Neural progenitor cell (in vitro differentiated cells): ENCODE measurements around the gene TMPRSS6. TPM values are rescaled to one million over a fixed set of nuclear protein-coding genes. Genes with fewer than 3 reads are reported as not detected.

Source experiments
- DNase-seq: peaks from one replicate; pipeline ENCODE4 v3.0.0-alpha.2; 2016; ENCODE audit warnings: low spot score
- H2AFZ ChIP-seq: fragments of 200-600 bp; sonication (generic); replicated peaks from 2 replicates; pipeline ENCODE4 v1.6.1; 2016; ENCODE audit warnings: antibody characterized with exemption
- H3F3A ChIP-seq: fragments of 200-600 bp; sonication (generic); 2 replicates; pipeline ENCODE4 v1.6.1; 2016; ENCODE audit warnings: antibody characterized with exemption, low read depth
- H3K27ac ChIP-seq: fragments of 200-600 bp; sonication (generic); 2 replicates; pipeline ENCODE4 v1.5.1; 2016; ENCODE audit warnings: mild to moderate bottlenecking
- H3K27me3 ChIP-seq: fragments of 200-600 bp; sonication (generic); 2 replicates; pipeline ENCODE4 v1.6.1; 2016; ENCODE audit warnings: mild to moderate bottlenecking, moderate library complexity
- H3K36me3 ChIP-seq: fragments of 200-600 bp; sonication (generic); 2 replicates; pipeline ENCODE4 v1.5.1; 2016
- H3K4me1 ChIP-seq: fragments of 200-600 bp; sonication (generic); 2 replicates; pipeline ENCODE4 v1.6.1; 2016; ENCODE audit warnings: mixed run types
- H3K4me2 ChIP-seq: fragments of 200-600 bp; sonication (generic); 2 replicates; pipeline ENCODE4 v1.6.1; 2016
- H3K4me3 ChIP-seq: fragments of 200-600 bp; sonication (generic); 2 replicates; pipeline ENCODE4 v1.5.1; 2016
- H3K79me2 ChIP-seq: fragments of 200-600 bp; sonication (generic); 2 replicates; pipeline ENCODE4 v1.6.1; 2016; ENCODE audit warnings: low read depth
- H3K9ac ChIP-seq: fragments of 200-600 bp; sonication (generic); 2 replicates; pipeline ENCODE4 v1.6.1; 2016
- H3K9me3 ChIP-seq: fragments of 200-600 bp; sonication (generic); 2 replicates; pipeline ENCODE4 v1.5.1; 2016; ENCODE audit warnings: low read depth
- H4K20me1 ChIP-seq: fragments of 200-600 bp; sonication (generic); 2 replicates; pipeline ENCODE4 v1.6.1; 2016; ENCODE audit warnings: low read depth
- H3K27ac Mint-ChIP-seq: 3 replicates; pipeline ENCODE4 v1.8.0; 2021; ENCODE audit warnings: mixed read lengths
- H3K27me3 Mint-ChIP-seq: 2 replicates; pipeline ENCODE4 v1.8.0; 2022; ENCODE audit warnings: low read depth, mild to moderate bottlenecking, inconsistent platforms, moderate library complexity, mixed read lengths; ENCODE audit not compliant: insufficient read depth
- H3K36me3 Mint-ChIP-seq: 3 replicates; pipeline ENCODE4 v1.8.0; 2021; ENCODE audit warnings: mixed read lengths
- H3K4me1 Mint-ChIP-seq: 3 replicates; pipeline ENCODE4 v1.8.0; 2021; ENCODE audit warnings: mixed read lengths
- H3K4me3 Mint-ChIP-seq: 3 replicates; pipeline ENCODE4 v1.8.0; 2021; ENCODE audit warnings: mild to moderate bottlenecking, moderate library complexity, mixed read lengths
- H3K9me3 Mint-ChIP-seq: 3 replicates; pipeline ENCODE4 v1.8.0; 2020; ENCODE audit warnings: mixed read lengths
- EZH2 ChIP-seq: fragments of 200-600 bp; sonication (generic); IDR thresholded peaks from 2 replicates; pipeline ENCODE4 v1.6.1; 2017; ENCODE audit warnings: antibody characterized with exemption, mild to moderate bottlenecking, moderate library complexity
- EZH2phosphoT487 ChIP-seq: fragments of 200-600 bp; sonication (generic); IDR thresholded peaks from 2 replicates; pipeline ENCODE4 v1.6.1; 2017; ENCODE audit warnings: antibody characterized with exemption
- total RNA-seq: library from RNA; depleted of rRNA; stranded (reverse); fragments of >200 nt; gene quantifications from 2 replicates; pipeline ENCODE4 v1.2.3, GENCODE V29; 2015; ENCODE audit warnings: low replicate concordance
- TF ChIP-seq, protein P1 (sequence below): fragments of 200-600 bp; sonication (generic); IDR thresholded peaks from 2 replicates; pipeline ENCODE4 v1.5.1; 2017; ENCODE audit warnings: antibody characterized with exemption, mild to moderate bottlenecking

The TMPRSS6 gene
- total RNA-seq, 1 donor from 2014 or later = not detected

DNA sequence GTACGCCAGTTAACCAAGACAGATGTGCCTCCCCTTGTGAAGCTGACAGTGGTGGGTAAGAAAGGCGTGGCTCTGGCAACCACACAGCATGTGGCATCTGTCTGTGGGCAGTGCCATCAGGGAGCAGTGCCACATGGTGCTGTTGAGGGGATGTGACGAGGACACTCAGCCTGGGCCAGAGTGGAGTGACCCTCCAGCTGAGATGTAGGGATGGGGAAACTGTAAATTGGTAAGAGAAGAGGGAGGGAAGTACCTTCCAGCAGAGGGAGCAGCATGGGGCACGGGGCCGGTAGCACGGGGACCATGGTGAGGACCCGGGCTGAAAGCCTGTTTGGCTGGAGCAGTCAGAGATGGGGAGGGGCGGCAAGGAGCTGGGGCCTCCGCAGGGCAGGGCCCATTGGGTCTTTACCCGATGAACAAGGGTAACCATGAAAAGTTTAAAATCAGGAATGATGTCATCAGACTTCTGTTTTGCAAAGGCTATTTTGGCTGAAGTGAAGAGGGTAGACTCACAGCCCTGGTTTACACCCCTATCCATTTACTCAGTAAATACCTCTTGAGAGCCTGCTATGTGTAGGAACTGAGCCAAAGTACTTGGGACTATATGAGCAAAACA lies 10.4 kb downstream of the TMPRSS6 start:
- H3K27me3 ChIP-seq = peaks cover 34% of the 10 kb centered on the region
- peaks cover 10% of the 10 kb centered on the region for H3K4me1 ChIP-seq
- no peaks in the 10 kb centered on the region for H3K79me2 ChIP-seq
- peak; percentile 42 for DNase-seq
- no peak overlapping the region for H3K4me3 Mint-ChIP-seq
- no peak overlapping the region for H3K4me2 ChIP-seq
- no peaks in the 10 kb centered on the region for H4K20me1 ChIP-seq
- peaks cover 11% of the 10 kb centered on the region for H3K27me3 Mint-ChIP-seq
- TF ChIP-seq EZH2 (no peak), EZH2phosphoT487 (no peak)
- TF ChIP-seq, protein P1, sequence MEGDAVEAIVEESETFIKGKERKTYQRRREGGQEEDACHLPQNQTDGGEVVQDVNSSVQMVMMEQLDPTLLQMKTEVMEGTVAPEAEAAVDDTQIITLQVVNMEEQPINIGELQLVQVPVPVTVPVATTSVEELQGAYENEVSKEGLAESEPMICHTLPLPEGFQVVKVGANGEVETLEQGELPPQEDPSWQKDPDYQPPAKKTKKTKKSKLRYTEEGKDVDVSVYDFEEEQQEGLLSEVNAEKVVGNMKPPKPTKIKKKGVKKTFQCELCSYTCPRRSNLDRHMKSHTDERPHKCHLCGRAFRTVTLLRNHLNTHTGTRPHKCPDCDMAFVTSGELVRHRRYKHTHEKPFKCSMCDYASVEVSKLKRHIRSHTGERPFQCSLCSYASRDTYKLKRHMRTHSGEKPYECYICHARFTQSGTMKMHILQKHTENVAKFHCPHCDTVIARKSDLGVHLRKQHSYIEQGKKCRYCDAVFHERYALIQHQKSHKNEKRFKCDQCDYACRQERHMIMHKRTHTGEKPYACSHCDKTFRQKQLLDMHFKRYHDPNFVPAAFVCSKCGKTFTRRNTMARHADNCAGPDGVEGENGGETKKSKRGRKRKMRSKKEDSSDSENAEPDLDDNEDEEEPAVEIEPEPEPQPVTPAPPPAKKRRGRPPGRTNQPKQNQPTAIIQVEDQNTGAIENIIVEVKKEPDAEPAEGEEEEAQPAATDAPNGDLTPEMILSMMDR = peak; percentile 42
- no peak overlapping the region for H3K27ac ChIP-seq
- H2AFZ ChIP-seq = no peak overlapping the region
- H3K36me3 Mint-ChIP-seq = no peaks in the 10 kb centered on the region
- H3K27ac Mint-ChIP-seq = no peak overlapping the region
- H3K36me3 ChIP-seq = no peaks in the 10 kb centered on the region
- no peak overlapping the region for H3K4me3 ChIP-seq
- peaks cover 22% of the 10 kb centered on the region for H3F3A ChIP-seq
- peaks cover 22% of the 10 kb centered on the region for H3K4me1 Mint-ChIP-seq
- H3K9ac ChIP-seq = no peak overlapping the region
- H3K9me3 ChIP-seq = no peaks in the 10 kb centered on the region
- H3K9me3 Mint-ChIP-seq = no peaks in the 10 kb centered on the region

DNA sequence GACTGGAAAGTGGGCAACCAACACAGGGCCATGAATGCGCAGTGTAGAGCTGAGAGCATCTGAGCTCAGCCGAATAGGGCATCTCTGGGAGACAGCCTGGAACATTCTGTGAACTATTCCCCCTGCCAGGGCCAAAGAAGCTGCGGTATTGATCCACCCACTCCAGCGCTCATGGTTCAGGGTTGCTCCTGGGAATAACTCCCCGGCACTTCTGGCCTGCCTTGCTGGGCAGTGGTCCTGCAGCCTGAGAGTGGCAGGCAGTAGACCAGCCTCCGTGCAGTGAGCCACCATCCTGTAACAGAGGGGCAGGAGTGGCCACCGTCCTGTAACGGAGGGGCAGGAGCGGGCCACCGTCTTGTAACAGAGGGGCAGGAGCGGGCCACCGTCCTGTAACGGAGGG lies 12.2 kb downstream of the TMPRSS6 start:
- Histone ChIP-seq H3K4me2 (peak overlapping the region; percentile 45), H3K27ac (no peak overlapping the region), H3K4me3 (no peak overlapping the region), H3K79me2 (no peaks in the 10 kb centered on the region), H3K9ac (no peak overlapping the region), H3K27me3 (peaks cover 40% of the 10 kb centered on the region), H3F3A (peaks cover 22% of the 10 kb centered on the region), H4K20me1 (no peaks in the 10 kb centered on the region), H3K9me3 (no peaks in the 10 kb centered on the region), H3K4me1 (peaks cover 10% of the 10 kb centered on the region), H3K36me3 (no peaks in the 10 kb centered on the region), H2AFZ (peak overlapping the region; percentile 90)
- TF ChIP-seq EZH2 = no peak
- TF ChIP-seq, protein P1 = no peak
- no peak for TF ChIP-seq EZH2phosphoT487
- Mint-ChIP-seq H3K36me3 (no peaks in the 10 kb centered on the region), H3K27ac (no peak overlapping the region), H3K9me3 (no peaks in the 10 kb centered on the region), H3K4me3 (peak overlapping the region; percentile 57), H3K4me1 (peaks cover 22% of the 10 kb centered on the region), H3K27me3 (peaks cover 8% of the 10 kb centered on the region)
- no peak for DNase-seq

DNA sequence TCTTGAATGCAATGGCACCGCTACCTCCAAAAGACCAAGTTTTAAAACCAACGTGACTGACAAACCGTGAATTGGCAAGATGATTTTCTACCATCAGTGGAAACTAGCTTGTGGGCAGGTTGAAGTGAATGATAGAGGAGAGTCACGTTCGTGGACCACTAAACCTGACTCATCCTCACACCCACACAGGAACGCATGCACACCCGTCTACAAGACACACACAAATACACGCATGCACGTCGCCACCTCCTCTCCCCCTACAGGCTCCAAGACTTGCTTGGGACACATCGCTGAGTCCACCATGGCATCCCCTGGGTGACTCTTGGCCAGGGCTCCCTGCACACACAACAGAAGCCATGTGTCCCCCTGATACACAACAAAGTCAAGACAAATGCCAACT lies 14.4 kb downstream of the TMPRSS6 start:
- Histone ChIP-seq H3K4me2 (no peak overlapping the region), H3K79me2 (no peaks in the 10 kb centered on the region), H3K4me1 (peaks cover 19% of the 10 kb centered on the region), H4K20me1 (no peaks in the 10 kb centered on the region), H3K9me3 (no peaks in the 10 kb centered on the region), H3K27me3 (peaks cover 40% of the 10 kb centered on the region), H2AFZ (no peak overlapping the region), H3K4me3 (no peak overlapping the region), H3K27ac (no peak overlapping the region), H3F3A (peaks cover 33% of the 10 kb centered on the region), H3K9ac (no peak overlapping the region), H3K36me3 (no peaks in the 10 kb centered on the region)
- Mint-ChIP-seq H3K27me3 (peaks cover 12% of the 10 kb centered on the region), H3K36me3 (no peaks in the 10 kb centered on the region), H3K4me1 (peaks cover 25% of the 10 kb centered on the region), H3K9me3 (no peaks in the 10 kb centered on the region), H3K4me3 (no peak overlapping the region), H3K27ac (peak overlapping the region; percentile 13)
- TF ChIP-seq, protein P1 = no peak
- TF ChIP-seq EZH2 (no peak), EZH2phosphoT487 (no peak)
- DNase-seq = no peak
